LNCaP clone FGC (cell line): Measurements from ENCODE around the gene ACAA2.

Experiments used
- DNase-seq: peaks from one replicate; pipeline ENCODE4 v3.0.0-alpha.2; 2011; ENCODE audit warnings: low read depth
- H3K4me3 ChIP-seq: 2 replicates; pipeline ENCODE4 v1.5.1; 2011; ENCODE audit warnings: mild to moderate bottlenecking, low read depth, low read length, control low read depth
- TF ChIP-seq, protein P1 (sequence below): IDR thresholded peaks from 2 replicates; pipeline ENCODE4 v1.5.1; 2012; ENCODE audit warnings: mild to moderate bottlenecking; ENCODE audit not compliant: control insufficient read depth, insufficient read depth; ENCODE audit errors: extremely low read depth

ACAA2 gene

DNA sequence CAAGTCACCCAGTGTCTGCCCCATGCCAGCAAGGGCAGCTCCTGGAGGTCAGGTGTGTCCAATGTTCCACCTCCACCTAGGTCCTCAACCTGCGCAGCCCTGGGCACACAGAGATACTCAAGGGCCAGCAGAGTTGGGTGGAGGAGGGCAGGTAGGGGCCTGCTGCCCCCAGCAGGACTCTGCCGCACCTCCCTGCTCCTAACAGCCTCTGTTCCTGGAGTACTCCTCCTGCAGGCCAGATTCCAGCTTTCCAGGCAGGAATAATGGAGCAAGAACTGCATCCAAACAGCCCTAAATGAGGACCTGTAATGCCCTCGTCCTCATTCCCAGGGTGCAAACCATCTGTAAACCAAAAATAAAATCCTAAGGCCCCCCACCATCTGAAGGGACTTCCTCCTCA is 44.4 kb upstream of the ACAA2 start:
- no peak overlapping the region for H3K4me3 ChIP-seq
- TF ChIP-seq, protein P1, sequence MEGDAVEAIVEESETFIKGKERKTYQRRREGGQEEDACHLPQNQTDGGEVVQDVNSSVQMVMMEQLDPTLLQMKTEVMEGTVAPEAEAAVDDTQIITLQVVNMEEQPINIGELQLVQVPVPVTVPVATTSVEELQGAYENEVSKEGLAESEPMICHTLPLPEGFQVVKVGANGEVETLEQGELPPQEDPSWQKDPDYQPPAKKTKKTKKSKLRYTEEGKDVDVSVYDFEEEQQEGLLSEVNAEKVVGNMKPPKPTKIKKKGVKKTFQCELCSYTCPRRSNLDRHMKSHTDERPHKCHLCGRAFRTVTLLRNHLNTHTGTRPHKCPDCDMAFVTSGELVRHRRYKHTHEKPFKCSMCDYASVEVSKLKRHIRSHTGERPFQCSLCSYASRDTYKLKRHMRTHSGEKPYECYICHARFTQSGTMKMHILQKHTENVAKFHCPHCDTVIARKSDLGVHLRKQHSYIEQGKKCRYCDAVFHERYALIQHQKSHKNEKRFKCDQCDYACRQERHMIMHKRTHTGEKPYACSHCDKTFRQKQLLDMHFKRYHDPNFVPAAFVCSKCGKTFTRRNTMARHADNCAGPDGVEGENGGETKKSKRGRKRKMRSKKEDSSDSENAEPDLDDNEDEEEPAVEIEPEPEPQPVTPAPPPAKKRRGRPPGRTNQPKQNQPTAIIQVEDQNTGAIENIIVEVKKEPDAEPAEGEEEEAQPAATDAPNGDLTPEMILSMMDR: no peak
- DNase-seq: no peak

DNA sequence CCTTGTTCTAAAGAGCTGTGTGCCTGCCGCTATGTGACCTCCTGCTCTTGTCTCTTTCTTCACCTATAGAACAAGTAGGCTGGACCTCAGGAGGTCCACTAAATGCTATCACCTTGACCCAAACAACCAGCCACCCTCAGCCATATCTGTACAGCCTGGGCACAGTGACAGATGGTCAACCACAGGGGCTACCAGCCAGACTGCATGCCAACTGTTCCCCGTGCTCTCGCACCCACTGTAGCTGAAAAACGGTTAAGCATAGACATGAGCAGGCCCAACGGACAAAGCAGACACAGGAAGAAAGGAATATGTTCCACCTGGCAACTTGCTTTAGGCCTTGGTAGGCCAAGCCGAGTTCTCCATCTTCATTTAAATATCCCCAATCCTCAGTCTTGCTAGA is 43.2 kb upstream of the ACAA2 start:
- no peak for DNase-seq
- H3K4me3 ChIP-seq: no peak overlapping the region
- TF ChIP-seq, protein P1: no peak

DNA sequence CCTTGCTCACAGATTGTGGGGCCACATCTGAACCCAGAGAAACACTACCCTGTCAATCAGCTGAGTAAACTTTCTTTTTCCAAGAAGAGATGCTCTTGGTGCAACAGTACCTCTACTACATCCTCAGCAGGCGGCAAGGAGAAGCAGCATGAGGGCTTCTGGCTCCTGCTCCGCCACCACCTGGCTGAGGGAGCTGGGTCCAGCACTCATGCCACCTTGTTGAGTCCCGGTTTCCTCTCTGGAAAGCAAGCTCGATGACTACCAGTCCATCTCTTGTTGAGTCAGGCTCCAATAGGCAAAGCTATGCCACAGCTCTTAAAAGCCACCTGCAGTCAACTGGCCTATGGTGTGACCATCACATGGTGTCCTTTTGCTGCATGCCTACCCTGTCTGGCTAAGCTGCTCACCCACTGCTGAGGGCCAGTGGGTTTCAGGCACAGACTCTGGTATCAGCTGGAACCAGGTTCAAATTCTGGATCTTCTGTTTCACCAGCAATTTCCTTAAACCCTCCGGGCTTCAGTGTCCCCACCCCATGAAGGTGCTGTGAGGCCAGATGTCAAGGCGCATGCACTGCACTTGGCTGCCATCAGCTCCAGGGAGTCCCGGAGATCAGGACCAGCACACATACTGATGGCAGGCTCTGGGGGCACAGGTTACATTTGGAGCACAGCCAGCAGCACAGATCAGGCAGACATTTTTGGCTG is 42.5 kb upstream of the ACAA2 start:
- TF ChIP-seq, protein P1: no peak
- H3K4me3 ChIP-seq: no peak overlapping the region
- no peak for DNase-seq

DNA sequence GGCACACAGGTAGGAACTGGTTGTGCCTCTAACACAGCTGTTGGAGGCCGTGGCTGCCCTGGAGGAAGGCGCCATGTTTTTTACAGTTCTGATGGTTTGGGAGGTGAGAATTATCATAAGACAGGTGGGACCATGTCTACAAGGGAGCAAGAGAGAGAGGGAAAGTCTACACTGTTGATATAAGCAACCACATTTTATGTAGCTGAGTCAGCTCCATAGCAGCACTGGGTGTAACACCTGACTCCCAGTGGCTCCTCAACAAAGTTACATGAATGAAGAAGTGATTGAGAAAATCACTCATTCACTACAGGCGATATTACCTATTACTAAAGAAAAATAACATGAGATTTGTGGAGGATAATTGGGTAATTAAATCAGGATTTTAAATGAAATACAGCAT is 41.3 kb upstream of the ACAA2 start:
- H3K4me3 ChIP-seq: no peak overlapping the region
- no peak for DNase-seq
- TF ChIP-seq, protein P1: no peak

DNA sequence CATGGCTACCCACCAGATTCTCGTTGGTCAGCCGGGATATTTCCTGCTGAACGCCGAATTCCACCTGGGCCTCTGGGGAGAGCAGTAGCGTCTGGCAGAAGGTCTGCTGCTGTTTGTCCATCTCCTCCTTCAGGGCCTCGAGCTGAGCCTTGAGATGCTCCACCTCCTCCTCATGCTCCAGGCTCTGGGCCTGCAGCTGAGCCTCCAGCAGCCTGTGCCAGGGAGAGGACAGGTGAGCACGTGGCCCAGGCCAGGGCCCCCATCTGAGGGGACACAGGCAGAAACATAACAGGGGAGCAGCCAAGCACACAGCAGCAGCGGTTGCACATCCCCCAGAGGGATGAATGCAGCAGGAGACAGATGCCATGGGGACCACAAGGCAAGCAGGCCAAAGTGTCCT is 40.1 kb upstream of the ACAA2 start:
- H3K4me3 ChIP-seq: no peak overlapping the region
- TF ChIP-seq, protein P1: no peak
- DNase-seq: no peak

DNA sequence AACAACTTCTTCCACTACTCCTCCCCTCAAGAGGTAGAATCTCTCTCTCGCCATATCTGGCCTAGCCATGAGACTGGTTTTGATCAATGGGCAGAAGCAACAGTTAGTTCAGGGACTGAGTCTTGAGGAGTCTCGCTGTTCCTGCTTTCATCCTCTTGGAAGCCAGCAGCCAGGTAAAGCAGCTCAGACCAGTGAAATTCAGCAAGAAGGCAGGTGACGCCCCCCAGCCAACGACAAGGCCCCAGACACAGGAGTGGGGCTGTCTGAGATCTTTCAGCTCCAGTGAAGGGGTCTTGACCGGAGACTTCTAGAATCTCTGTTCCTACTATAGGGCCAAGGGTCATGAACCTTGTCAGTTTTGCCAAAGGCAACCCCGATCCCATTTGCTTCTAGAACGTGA is 39.7 kb upstream of the ACAA2 start:
- TF ChIP-seq, protein P1: no peak
- DNase-seq: no peak
- H3K4me3 ChIP-seq: no peak overlapping the region

DNA sequence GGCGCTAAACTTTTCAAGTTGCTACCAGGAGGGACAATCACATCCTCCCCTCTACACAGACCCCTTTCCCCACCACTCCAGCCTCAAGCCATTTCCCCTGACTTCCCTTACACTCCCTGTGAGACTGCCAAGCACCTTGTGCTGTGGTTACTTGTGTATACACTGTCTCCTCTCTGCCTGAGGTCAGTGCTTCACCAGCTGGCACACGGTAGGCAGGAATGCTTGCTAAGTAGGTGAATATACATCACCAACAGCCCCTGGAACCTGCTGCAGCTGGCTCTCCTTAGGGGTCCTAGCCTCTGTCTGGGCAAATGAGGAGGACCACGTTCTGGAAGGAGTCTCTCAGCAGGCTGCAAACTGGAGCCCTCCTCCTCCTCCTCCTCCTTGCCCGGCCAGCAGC is 38.3 kb upstream of the ACAA2 start:
- DNase-seq: no peak
- no peak overlapping the region for H3K4me3 ChIP-seq
- TF ChIP-seq, protein P1: no peak
